Stimulated activated memory B cell treated with anti-CD40 and anti-IgM and Interleukin-4, amounts not matched to agents 10 μg/mL and 1 μg/mL and 100 μg/mL, for 72 hours (primary cell): ENCODE measurements around the gene SH2D6.
"Not testable (repeated sequence)": the region's sequence is repeated elsewhere in the genome, so short reads cannot be mapped to it uniquely, and the experiment has no call there.

Experiments used
- ATAC-seq: fragments of 150-1000 bp; cut with Tn5 transposase; 2 replicates; pipeline ENCODE4 v1.10.0; 2021
- H3K27ac Mint-ChIP-seq: one replicate; pipeline ENCODE4 v1.8.0; 2022; ENCODE audit warnings: mild to moderate bottlenecking, mixed read lengths
- H3K27me3 Mint-ChIP-seq: one replicate; pipeline ENCODE4 v1.8.0; 2022; ENCODE audit warnings: mixed read lengths
- H3K36me3 Mint-ChIP-seq: one replicate; pipeline ENCODE4 v1.8.0; 2022; ENCODE audit warnings: mixed read lengths
- H3K4me1 Mint-ChIP-seq: one replicate; pipeline ENCODE4 v1.8.0; 2022; ENCODE audit warnings: mixed read lengths
- H3K4me3 Mint-ChIP-seq: one replicate; pipeline ENCODE4 v1.8.0; 2022; ENCODE audit warnings: mild to moderate bottlenecking, moderate library complexity, mixed read lengths
- H3K9me3 Mint-ChIP-seq: one replicate; pipeline ENCODE4 v1.8.0; 2022; ENCODE audit warnings: mixed read lengths

SH2D6 gene

GRCh38 chr2:85439025-85439472 lies 20.5 kb downstream of the SH2D6 start:
- peaks cover 30% of the 10 kb centered on the region for H3K4me1 Mint-ChIP-seq
- ATAC-seq = no peak
- no peaks in the 10 kb centered on the region for H3K36me3 Mint-ChIP-seq
- no peak overlapping the region for H3K4me3 Mint-ChIP-seq
- H3K27ac Mint-ChIP-seq = peak overlapping the region; percentile 91
- no peaks in the 10 kb centered on the region for H3K27me3 Mint-ChIP-seq
- no peaks in the 10 kb centered on the region for H3K9me3 Mint-ChIP-seq

- H3K36me3 Mint-ChIP-seq, H3K27me3 Mint-ChIP-seq, H3K4me3 Mint-ChIP-seq, H3K27ac Mint-ChIP-seq, ATAC-seq, H3K9me3 Mint-ChIP-seq: not testable (repeated sequence)
- peaks cover 30% of the 10 kb centered on the region for H3K4me1 Mint-ChIP-seq
These were observed 21.1 kb downstream of the SH2D6 start for GRCh38 chr2:85439569-85439968.

DNA sequence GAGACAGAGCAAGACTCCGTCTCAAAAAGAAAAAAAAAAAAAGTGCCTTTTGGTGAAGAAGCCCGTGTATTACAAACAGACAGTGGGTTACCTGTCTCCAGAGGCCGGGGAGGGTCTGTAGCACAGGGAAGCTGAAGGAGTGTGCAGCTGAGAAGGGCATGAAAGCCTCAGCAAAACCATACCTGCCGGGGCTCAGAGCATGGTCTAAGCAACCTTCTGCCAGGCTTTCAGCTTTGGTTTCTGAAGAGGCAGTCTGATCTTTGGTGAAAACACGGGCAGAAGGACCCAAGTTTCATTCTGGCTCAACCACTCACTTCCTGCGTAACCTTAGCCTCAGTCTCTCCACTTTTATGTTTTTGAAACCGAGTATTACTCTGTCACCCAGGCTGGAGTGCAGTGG lies 21.5 kb downstream of the SH2D6 start:
- no peak for ATAC-seq
- H3K4me3 Mint-ChIP-seq = no peak overlapping the region
- no peaks in the 10 kb centered on the region for H3K9me3 Mint-ChIP-seq
- no peak overlapping the region for H3K27ac Mint-ChIP-seq
- H3K27me3 Mint-ChIP-seq = no peaks in the 10 kb centered on the region
- H3K4me1 Mint-ChIP-seq = peaks cover 30% of the 10 kb centered on the region
- no peaks in the 10 kb centered on the region for H3K36me3 Mint-ChIP-seq

GRCh38 chr2:85440729-85441128 lies 22.2 kb downstream of the SH2D6 start:
- peaks cover 30% of the 10 kb centered on the region for H3K4me1 Mint-ChIP-seq
- H3K27me3 Mint-ChIP-seq = no peaks in the 10 kb centered on the region
- H3K9me3 Mint-ChIP-seq = no peaks in the 10 kb centered on the region
- no peaks in the 10 kb centered on the region for H3K36me3 Mint-ChIP-seq
- H3K27ac Mint-ChIP-seq = no peak overlapping the region
- no peak overlapping the region for H3K4me3 Mint-ChIP-seq
- ATAC-seq = no peak

DNA sequence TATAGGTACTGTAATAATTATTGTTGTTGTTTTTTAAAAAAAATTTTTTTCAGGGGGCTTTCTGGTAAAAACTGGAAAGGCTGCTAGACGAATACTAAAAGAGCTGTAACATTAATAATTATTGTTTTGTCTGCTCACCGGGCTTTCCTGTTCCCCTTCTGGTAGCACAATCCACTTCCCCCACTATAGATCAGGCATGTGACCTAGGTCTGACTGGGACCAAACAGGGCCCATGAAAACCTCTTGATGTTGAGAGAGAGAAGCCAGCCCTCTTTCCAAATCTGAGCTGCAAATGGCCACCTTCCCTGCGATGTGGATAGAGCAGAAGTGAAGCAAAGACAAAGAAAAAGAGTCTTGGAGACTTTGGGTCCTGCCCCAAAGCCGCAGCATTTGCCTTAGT lies 23.4 kb downstream of the SH2D6 start:
- Mint-ChIP-seq H3K36me3 (no peaks in the 10 kb centered on the region), H3K4me1 (peaks cover 22% of the 10 kb centered on the region), H3K27me3 (no peaks in the 10 kb centered on the region), H3K4me3 (no peak overlapping the region), H3K9me3 (no peaks in the 10 kb centered on the region), H3K27ac (no peak overlapping the region)
- no peak for ATAC-seq

DNA sequence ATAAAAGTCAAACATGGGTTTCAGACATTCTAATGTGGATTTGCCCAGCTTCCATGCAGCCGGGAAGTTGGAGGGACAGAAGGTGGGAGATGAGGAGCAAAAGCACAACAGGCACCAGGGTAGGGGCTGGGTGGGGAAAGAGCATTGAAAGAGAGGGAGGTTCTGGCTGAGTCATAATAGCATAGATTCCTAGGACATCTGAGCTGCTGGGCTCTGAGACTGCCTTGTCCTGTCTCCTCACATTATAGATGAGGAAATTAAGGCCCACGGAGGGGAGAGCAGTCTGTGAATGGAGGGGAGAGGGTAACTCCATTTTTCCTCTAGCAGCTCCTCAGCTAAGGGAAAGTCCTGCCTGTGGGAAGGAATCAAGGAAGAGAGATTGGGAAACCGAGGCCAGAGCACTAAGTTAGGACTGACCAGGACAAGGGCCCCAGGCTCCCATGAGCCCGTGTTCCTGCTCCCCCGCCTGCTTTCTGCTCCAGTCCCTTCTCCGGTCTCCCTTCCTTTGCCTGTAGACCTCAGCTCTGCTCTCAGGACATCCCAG lies 26.2 kb downstream of the SH2D6 start:
- Mint-ChIP-seq H3K4me3 (no peak overlapping the region), H3K27me3 (no peaks in the 10 kb centered on the region), H3K27ac (no peak overlapping the region), H3K9me3 (no peaks in the 10 kb centered on the region), H3K4me1 (no peaks in the 10 kb centered on the region), H3K36me3 (no peaks in the 10 kb centered on the region)
- ATAC-seq = no peak

- no peak overlapping the region for H3K27ac Mint-ChIP-seq
- no peak for ATAC-seq
- H3K4me3 Mint-ChIP-seq = no peak overlapping the region
- no peaks in the 10 kb centered on the region for H3K4me1 Mint-ChIP-seq
- H3K27me3 Mint-ChIP-seq = no peaks in the 10 kb centered on the region
- no peaks in the 10 kb centered on the region for H3K36me3 Mint-ChIP-seq
- H3K9me3 Mint-ChIP-seq = no peaks in the 10 kb centered on the region
These were observed 27.1 kb downstream of the SH2D6 start for GRCh38 chr2:85445316-85446295.

DNA sequence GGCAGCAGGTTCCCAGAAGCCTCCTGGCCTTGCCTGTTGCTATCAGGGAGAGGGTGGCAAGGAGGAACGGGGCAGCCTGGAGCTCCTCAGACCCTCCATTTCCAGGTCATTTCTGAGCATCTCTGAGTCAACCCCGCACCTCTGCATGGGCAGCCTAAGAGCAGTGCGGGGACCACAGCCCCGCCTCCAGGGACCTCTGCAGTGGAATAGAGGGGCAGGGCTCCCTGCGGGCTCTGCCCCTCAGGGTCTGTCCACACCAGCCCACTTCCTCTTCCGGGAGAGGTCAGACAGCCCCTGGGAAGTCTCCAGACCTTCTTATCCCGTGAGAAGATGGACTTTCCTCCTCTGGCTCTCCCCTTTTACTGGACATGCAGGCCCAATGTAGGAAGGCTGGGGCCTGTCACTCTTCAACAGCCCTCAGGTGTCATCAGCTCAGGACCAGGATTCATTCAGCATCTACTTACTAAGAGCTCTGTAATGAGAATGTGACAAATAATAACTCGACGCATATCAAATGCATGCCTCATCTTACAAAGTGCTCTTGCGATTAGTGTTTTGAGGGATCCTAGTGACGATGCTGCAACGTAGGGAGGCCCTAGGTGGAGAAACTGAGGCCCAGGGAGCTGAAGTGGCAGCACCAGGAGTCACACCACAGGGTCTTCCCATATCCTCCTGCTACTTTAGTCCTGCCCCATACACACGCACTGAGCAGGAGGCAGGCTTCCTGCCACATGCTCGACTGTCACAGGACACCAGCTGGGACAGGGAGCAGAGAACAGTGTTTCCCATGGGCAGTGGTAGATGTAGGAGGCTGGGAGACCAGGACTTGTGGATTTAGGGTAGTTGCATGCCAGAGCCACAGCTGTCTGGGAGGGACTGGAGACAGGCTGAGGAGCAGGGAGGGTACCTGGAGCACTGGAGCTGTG lies 28.0 kb downstream of the SH2D6 start:
- H3K27ac Mint-ChIP-seq = no peak overlapping the region
- no peaks in the 10 kb centered on the region for H3K4me1 Mint-ChIP-seq
- no peak for ATAC-seq

GRCh38 chr2:85447222-85447585 lies 28.7 kb downstream of the SH2D6 start:
- no peaks in the 10 kb centered on the region for H3K4me1 Mint-ChIP-seq
- H3K27ac Mint-ChIP-seq = no peak overlapping the region
- no peak overlapping the region for H3K4me3 Mint-ChIP-seq
- ATAC-seq = no peak
- H3K27me3 Mint-ChIP-seq = no peaks in the 10 kb centered on the region
- H3K36me3 Mint-ChIP-seq = no peaks in the 10 kb centered on the region
- H3K9me3 Mint-ChIP-seq = no peaks in the 10 kb centered on the region

More for the DNA sequence above, 28.0 kb downstream of the SH2D6 start:
- H3K27me3 Mint-ChIP-seq = no peaks in the 10 kb centered on the region
- no peaks in the 10 kb centered on the region for H3K36me3 Mint-ChIP-seq
- no peaks in the 10 kb centered on the region for H3K9me3 Mint-ChIP-seq
- H3K4me3 Mint-ChIP-seq = no peak overlapping the region

GRCh38 chr2:85448461-85449213 lies 30.1 kb downstream of the SH2D6 start:
- no peaks in the 10 kb centered on the region for H3K9me3 Mint-ChIP-seq

DNA sequence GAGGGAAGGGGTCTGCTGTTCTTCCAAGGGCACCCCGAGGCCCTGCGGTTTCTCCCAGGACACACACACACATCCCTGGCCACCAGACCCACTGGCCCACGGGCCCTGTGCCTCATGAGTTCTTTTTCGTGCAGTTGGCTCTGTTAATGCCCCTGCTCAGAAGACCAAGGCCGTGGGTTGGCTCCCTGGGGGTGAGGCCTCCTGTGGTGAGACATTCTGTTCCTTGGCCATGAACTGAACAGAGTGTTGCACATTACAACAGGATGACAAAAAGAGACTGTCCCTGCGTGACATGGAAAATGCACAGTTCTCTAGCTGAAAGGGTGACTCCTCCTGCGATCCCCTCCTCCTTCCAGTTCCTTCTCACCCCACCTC lies 30.7 kb downstream of the SH2D6 start:
- Mint-ChIP-seq H3K36me3 (no peaks in the 10 kb centered on the region), H3K9me3 (no peaks in the 10 kb centered on the region), H3K4me3 (no peak overlapping the region), H3K4me1 (no peaks in the 10 kb centered on the region), H3K27ac (no peak overlapping the region), H3K27me3 (no peaks in the 10 kb centered on the region)
- ATAC-seq = no peak

More at GRCh38 chr2:85448461-85449213, 30.1 kb downstream of the SH2D6 start:
- Mint-ChIP-seq H3K27ac (no peak overlapping the region), H3K4me1 (no peaks in the 10 kb centered on the region), H3K36me3 (no peaks in the 10 kb centered on the region), H3K27me3 (no peaks in the 10 kb centered on the region), H3K4me3 (no peak overlapping the region)
- no peak for ATAC-seq

DNA sequence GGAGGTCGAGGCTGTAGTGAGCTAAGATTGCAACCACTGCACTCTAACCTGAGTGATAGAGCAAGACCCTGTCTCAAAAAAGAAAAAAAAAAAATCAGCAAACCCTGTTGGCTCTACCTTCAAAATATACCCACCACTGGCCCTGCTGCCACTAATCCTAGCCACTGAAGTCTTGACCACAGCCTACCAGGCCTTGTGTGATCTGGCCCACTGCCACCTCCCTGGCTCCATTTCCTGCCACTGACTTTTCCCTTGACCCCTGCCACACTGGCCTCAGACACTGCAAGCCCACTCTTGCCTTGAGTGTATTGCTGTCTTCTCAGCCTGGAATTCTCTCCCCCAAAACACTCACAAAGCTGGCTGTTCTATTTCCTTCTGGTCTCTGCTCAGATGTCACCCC lies 33.7 kb downstream of the SH2D6 start:
- Mint-ChIP-seq H3K4me1 (no peaks in the 10 kb centered on the region), H3K9me3 (no peaks in the 10 kb centered on the region), H3K36me3 (no peaks in the 10 kb centered on the region), H3K27ac (no peak overlapping the region), H3K4me3 (no peak overlapping the region), H3K27me3 (no peaks in the 10 kb centered on the region)
- ATAC-seq = no peak

- Mint-ChIP-seq H3K27ac (no peak overlapping the region), H3K4me3 (no peak overlapping the region), H3K9me3 (no peaks in the 10 kb centered on the region), H3K36me3 (no peaks in the 10 kb centered on the region), H3K4me1 (no peaks in the 10 kb centered on the region), H3K27me3 (no peaks in the 10 kb centered on the region)
- no peak for ATAC-seq
These were observed 35.1 kb downstream of the SH2D6 start for GRCh38 chr2:85453571-85453970.

DNA sequence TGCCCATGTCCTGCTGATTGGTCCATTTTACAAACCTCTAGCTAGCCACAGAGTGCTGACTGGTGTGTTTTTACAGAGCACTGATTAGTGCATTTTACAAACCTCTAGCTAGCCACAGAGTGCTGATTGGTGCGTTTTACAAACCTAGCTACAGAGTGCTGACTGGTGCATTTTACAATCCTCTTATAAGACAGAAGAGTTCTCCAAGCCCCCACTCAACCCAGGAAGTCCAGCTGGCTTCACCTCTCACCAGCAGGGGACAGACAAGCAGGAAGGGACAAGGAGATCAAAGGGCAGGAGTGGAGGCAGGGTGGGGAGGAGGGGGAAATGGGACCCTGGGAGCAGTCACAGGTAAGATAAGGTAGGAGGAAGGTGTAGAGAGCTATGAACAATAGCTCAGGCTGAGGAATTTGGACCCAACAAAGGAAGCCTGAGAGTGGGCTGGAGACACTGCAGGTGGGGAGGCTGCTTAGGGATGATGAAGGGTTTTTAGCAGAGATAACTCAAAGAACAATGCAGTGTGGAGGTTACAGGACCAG lies 37.1 kb downstream of the SH2D6 start:
- Mint-ChIP-seq H3K9me3 (no peaks in the 10 kb centered on the region), H3K27ac (no peak overlapping the region), H3K36me3 (no peaks in the 10 kb centered on the region), H3K4me1 (no peaks in the 10 kb centered on the region), H3K4me3 (no peak overlapping the region), H3K27me3 (no peaks in the 10 kb centered on the region)
- ATAC-seq = no peak
